Measurements from ENCODE around the gene ZNF773. TPM values are rescaled to one million over a fixed set of nuclear protein-coding genes. Genes with fewer than 3 reads are reported as not detected.
"Not testable (repeated sequence)": the region's sequence is repeated elsewhere in the genome, so short reads cannot be mapped to it uniquely, and the experiment has no call there.

ZNF773 gene
- total RNA-seq, 1 experiment from 2014 or later = 12.1 TPM

DNA sequence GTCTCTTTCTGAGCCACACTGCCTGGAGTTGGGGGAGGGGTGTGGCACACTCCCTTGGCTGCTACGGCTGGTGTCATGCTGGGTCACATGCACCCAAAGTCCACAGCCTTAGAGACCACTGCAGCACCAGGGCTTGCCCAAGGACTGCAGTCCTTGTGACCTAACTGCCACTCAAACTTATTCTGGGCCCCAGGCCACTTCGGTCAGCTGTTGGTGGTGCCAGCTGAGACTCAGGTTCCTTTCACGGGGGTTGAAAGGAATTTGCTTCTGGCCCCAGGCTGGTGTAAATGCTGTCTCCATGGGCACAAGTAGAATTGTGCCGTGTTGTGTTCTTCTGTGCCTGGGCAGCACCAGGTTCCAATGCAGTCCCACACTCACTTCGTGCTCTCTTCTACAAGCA, 33.2 kb upstream of the ZNF773 start:
- Histone ChIP-seq H4K20me1 (ENCODE audit: insufficient read depth) (no peaks in the 10 kb centered on the region), H3K9me2 (ENCODE audit: insufficient read depth) (no peaks in the 10 kb centered on the region), H3K27ac (no peak overlapping the region), H3K79me2 (ENCODE audit: low read depth) (no peaks in the 10 kb centered on the region), H3K36me3 (ENCODE audit: low read depth) (peaks cover 12% of the 10 kb centered on the region; the same call in 1 of the 2 replicates), H3K4me1 (replicated peaks; ENCODE audit: insufficient read depth) (no peaks in the 10 kb centered on the region), H3K4me2 (no peak overlapping the region), H3F3A (ENCODE audit: insufficient read depth, low read depth) (no peaks in the 10 kb centered on the region), H2AFZ (no peak overlapping the region), H3K4me3 (no peak overlapping the region), H3K27me3 (ENCODE audit: insufficient read depth, low read depth) (no peaks in the 10 kb centered on the region), H3K9me3 (ENCODE audit: insufficient read depth, low read depth) (peaks cover 40% of the 10 kb centered on the region)
- DNase-seq = no peak
- TF ChIP-seq EZH2 (IDR thresholded peaks at IDR 0.05; ENCODE audit: low read depth) = no peak
- TF ChIP-seq, protein P1, sequence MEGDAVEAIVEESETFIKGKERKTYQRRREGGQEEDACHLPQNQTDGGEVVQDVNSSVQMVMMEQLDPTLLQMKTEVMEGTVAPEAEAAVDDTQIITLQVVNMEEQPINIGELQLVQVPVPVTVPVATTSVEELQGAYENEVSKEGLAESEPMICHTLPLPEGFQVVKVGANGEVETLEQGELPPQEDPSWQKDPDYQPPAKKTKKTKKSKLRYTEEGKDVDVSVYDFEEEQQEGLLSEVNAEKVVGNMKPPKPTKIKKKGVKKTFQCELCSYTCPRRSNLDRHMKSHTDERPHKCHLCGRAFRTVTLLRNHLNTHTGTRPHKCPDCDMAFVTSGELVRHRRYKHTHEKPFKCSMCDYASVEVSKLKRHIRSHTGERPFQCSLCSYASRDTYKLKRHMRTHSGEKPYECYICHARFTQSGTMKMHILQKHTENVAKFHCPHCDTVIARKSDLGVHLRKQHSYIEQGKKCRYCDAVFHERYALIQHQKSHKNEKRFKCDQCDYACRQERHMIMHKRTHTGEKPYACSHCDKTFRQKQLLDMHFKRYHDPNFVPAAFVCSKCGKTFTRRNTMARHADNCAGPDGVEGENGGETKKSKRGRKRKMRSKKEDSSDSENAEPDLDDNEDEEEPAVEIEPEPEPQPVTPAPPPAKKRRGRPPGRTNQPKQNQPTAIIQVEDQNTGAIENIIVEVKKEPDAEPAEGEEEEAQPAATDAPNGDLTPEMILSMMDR (conservative IDR thresholded peaks at IDR 0.05) = no peak
- POLR2A ChIA-PET (ENCODE audit: unreplicated experiment) = no interaction called here
- CTCF ChIA-PET = no interaction called here
- BruUV-seq (replicated peaks) = no TSS peak
- intact Hi-C loops (cut with micrococcal nuclease; ENCODE audit: unreplicated experiment) = no loop called here

- no peak for TF ChIP-seq EZH2 (IDR thresholded peaks at IDR 0.05; ENCODE audit: low read depth)
- TF ChIP-seq, protein P1 (conservative IDR thresholded peaks at IDR 0.05) = no peak
- H3K79me2 ChIP-seq (ENCODE audit: low read depth) = no peaks in the 10 kb centered on the region; the same call in 1 of the 2 replicates
- H3K27me3 ChIP-seq (ENCODE audit: insufficient read depth, low read depth) = no peaks in the 10 kb centered on the region
- H3F3A ChIP-seq (ENCODE audit: insufficient read depth, low read depth) = peaks cover 6% of the 10 kb centered on the region; the same call in 1 of the 2 replicates
- H3K4me3 ChIP-seq = no peak overlapping the region; the same call in 1 of the 2 replicates
- intact Hi-C loops (cut with micrococcal nuclease; ENCODE audit: unreplicated experiment) = no loop called here
- CTCF ChIA-PET = no interaction called here
- peaks cover 81% of the 10 kb centered on the region for H3K9me3 ChIP-seq (ENCODE audit: insufficient read depth, low read depth)
- DNase-seq = no peak
- H3K4me1 ChIP-seq (replicated peaks; ENCODE audit: insufficient read depth) = no peaks in the 10 kb centered on the region; the same call in 1 of the 2 replicates
- no peak overlapping the region for H3K4me2 ChIP-seq
- no peaks in the 10 kb centered on the region for H4K20me1 ChIP-seq (ENCODE audit: insufficient read depth)
- POLR2A ChIA-PET (ENCODE audit: unreplicated experiment) = interaction anchor here (0.6 kb wide), 1 partner anchor 26 kb away, joined by 3 read pairs; the partner anchor contains the start of gene ZNF773
- H3K9me2 ChIP-seq (ENCODE audit: insufficient read depth) = no peaks in the 10 kb centered on the region
- peaks cover 61% of the 10 kb centered on the region for H3K36me3 ChIP-seq (ENCODE audit: low read depth)
- H3K27ac ChIP-seq = no peak overlapping the region
- no peak overlapping the region for H2AFZ ChIP-seq
- no TSS peak for BruUV-seq (replicated peaks)
Measured at GRCh38 chr19:57473646-57474045, 26.1 kb upstream of the ZNF773 start.

DNA sequence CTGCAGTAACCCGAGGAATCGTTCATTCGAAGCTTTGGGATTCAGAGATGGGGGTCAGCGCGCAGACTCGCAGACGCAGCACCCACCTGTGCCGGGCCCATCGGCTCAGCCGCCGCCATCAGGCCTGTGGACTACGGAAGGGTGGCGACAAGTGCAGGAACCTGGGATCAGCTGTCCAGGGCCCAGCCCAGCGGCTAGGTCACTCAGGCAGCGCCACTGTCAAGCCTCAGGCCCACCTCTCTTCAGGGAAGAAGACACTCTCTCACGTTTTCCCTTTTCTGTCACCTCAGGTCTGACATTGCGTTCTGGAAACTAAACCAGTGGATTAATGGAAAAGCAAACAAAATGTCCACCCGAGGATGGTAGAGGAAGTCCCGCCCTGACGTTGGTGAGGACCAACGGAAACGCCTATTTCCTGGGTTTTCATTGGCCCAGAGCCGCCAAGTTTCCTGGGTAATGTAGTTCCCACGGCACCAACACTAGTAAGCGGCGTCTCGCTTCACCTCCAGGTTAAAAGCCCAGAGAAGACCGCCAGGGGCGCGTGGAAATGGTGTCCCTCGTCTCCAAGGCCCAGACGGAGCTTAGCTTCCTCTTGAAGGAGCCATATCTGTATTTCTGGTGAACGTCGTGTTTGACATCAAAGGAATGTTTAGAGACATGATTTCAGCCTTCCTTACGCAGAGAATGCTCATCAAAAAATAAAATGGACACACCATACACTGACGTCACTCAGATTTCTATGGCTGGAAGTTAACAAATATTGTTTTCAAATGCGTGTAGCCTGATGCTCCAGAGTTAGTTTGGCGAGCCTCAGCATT, 22.3 kb upstream of the ZNF773 start, which contains the start of gene ZNF772:
TSS of gene ZNF772 (minus strand) at position 376 of the 818 bp plus-strand sequence. CDS start at position 119, 257 bp downstream.
- Histone ChIP-seq H3K4me2 (peak within 1 kb of the TSS; percentile 83), H3K36me3 (ENCODE audit: low read depth) (peaks cover 43% of the 10 kb centered on the region), H3K4me3 (peak within 1 kb of the TSS; percentile 70), H3K9me3 (ENCODE audit: insufficient read depth, low read depth) (peaks cover 64% of the 10 kb centered on the region), H3K4me1 (replicated peaks; ENCODE audit: insufficient read depth) (no peaks in the 10 kb centered on the region; the same call in 1 of the 2 replicates), H4K20me1 (ENCODE audit: insufficient read depth) (no peaks in the 10 kb centered on the region), H3K79me2 (ENCODE audit: low read depth) (no peaks in the 10 kb centered on the region; the same call in 1 of the 2 replicates), H3K27me3 (ENCODE audit: insufficient read depth, low read depth) (no peaks in the 10 kb centered on the region), H2AFZ (peak within 1 kb of the TSS; percentile 95), H3F3A (ENCODE audit: insufficient read depth, low read depth) (peaks cover 6% of the 10 kb centered on the region; the same call in 1 of the 2 replicates), H3K9me2 (ENCODE audit: insufficient read depth) (no peaks in the 10 kb centered on the region), H3K27ac (no peak within 1 kb of the TSS)
- intact Hi-C loops (cut with micrococcal nuclease; ENCODE audit: unreplicated experiment) = loop anchor here (1.0 to 5.0 kb wide), 5 partner anchors 10 to 470 kb away; partner anchors contain the start of genes ZNF17, ZNF256, ZNF416 and ZNF417
- DNase-seq = peak; percentile 89 to 94
- TF ChIP-seq, protein P1 (conservative IDR thresholded peaks at IDR 0.05) = peak; percentile 79
- no peak for TF ChIP-seq EZH2 (IDR thresholded peaks at IDR 0.05; ENCODE audit: low read depth)
- POLR2A ChIA-PET (ENCODE audit: unreplicated experiment) = interaction anchor here (0.6 to 0.9 kb wide), 2 partner anchors 621 to 705 kb away, joined by 4 to 5 read pairs; no protein-coding TSS in a partner anchor
- BruUV-seq (replicated peaks) = TSS peak; percentile 77
- CTCF ChIA-PET = no interaction called here

DNA sequence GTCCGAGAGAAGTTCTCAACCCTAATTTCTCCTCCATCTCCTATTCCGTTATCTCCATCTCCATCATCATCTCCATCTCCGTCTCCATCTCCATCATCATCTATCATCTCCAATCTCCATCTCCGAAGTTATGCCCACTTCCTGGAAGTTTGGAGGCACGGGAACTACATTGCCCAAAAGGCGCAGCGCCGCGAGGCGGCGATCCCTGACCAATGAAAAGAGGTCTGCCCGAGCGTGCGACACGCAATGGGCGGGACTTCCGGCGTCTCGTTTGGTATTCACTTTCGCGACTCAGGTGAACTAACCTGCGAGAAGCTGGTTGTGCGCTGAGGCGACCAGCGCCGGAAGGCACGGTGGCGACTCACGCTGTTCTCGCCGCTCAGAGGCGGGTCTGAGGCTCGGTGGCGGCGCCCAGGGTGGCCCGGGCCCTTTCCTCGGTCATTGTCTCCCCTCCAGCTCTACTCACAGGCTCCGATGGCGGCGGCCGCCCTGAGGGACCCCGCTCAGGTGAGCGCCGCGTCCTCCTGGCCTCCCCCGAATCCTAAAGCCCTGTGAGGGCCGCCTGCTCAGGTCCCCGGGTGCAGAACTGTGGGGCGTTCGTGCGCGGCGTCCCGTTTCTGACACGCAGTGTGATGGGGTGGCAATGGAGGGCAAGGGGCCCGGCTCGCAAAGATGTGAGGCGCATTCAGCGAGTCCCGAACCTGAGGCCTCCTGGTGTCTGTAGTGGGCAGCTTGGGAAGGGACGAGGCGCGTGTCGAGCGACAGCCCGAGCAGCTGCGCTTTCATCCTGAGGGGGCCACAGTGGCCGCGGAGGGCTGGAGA, 12.1 kb upstream of the ZNF773 start, which contains the start of gene ZNF419:
TSS of gene ZNF419 (plus strand) at position 274 of the 822 bp plus-strand sequence. CDS start at position 475, 201 bp downstream.
- H3K9me3 ChIP-seq (ENCODE audit: insufficient read depth, low read depth); H3K79me2 ChIP-seq (ENCODE audit: low read depth); H3K27me3 ChIP-seq (ENCODE audit: insufficient read depth, low read depth); H3K4me1 ChIP-seq (replicated peaks; ENCODE audit: insufficient read depth); H3K9me2 ChIP-seq (ENCODE audit: insufficient read depth); H4K20me1 ChIP-seq (ENCODE audit: insufficient read depth); H3F3A ChIP-seq (ENCODE audit: insufficient read depth, low read depth); CTCF ChIA-PET: not testable (repeated sequence)
- intact Hi-C loops (cut with micrococcal nuclease; ENCODE audit: unreplicated experiment) = loop anchor here (1.0 kb wide), 3 partner anchors 10 to 136 kb away; partner anchors contain the start of genes ZNF304, ZNF749 and ZNF772
- DNase-seq = peak; percentile 90 to 95
- H3K4me2 ChIP-seq = peak within 1 kb of the TSS; percentile 76
- peak within 1 kb of the TSS; percentile 86 for H2AFZ ChIP-seq
- POLR2A ChIA-PET (ENCODE audit: unreplicated experiment) = interaction anchor here (0.6 to 0.7 kb wide), 3 partner anchors 52 to 227 kb away, joined by 3 to 4 read pairs (median 3); no protein-coding TSS in a partner anchor
- H3K27ac ChIP-seq = 0 out of 2 replicates have a peak within 1 kb of the TSS, but pooled peaks have one; percentile 53
- H3K4me3 ChIP-seq = peak within 1 kb of the TSS; percentile 98
- BruUV-seq (replicated peaks) = TSS peak; percentile 36
- peaks cover 13% of the 10 kb centered on the region; the same call in 1 of the 2 replicates for H3K36me3 ChIP-seq (ENCODE audit: low read depth)

Measured in PC-9 (cell line).